ENCODE measurements around the gene ASPDH.
A peak's percentile ranks its signal among the peaks of the same experiment; 100 is the strongest.
"Not testable (repeated sequence)": the region's sequence is repeated elsewhere in the genome, so short reads cannot be mapped to it uniquely, and the experiment has no call there.

The ASPDH gene

DNA sequence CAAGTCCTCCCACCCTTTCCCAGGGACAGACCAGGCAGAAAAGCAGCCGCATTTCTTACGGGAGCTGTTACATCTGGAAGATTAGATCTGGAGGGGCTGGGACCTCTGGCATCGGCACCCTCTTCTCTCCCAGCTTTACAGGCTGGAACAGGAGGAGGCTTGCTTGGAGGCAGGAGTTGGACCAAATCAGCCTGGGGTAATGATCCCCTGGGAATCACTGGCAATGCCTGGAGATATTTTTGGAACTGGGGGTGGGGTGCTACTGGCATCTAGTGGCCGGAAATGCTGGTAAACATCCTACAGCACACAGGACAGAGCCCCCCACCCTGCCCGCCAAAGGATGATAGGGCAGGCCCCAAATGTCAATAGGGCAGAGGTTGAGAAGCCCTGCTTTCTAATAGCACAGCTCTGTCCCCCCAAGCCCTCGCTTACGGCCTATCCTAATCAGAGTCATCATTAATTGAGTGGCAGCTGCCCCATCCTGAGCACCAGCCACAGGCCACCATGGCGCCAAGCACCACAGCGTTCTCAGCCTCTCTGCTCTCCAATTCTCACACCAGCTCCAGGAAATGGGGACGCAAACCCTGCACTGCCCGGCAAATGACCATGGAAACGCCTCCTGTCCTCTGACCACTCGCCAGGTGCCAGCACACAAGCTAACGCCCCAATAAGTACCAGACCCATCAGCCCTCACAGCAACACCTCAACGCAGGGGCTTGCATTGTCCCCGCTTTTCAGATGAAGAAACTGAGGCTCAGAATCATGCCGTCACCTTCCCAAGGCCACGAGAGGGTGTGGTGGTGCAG, 33.9 kb upstream of the ASPDH start:
- DNase-seq: no peak

DNA sequence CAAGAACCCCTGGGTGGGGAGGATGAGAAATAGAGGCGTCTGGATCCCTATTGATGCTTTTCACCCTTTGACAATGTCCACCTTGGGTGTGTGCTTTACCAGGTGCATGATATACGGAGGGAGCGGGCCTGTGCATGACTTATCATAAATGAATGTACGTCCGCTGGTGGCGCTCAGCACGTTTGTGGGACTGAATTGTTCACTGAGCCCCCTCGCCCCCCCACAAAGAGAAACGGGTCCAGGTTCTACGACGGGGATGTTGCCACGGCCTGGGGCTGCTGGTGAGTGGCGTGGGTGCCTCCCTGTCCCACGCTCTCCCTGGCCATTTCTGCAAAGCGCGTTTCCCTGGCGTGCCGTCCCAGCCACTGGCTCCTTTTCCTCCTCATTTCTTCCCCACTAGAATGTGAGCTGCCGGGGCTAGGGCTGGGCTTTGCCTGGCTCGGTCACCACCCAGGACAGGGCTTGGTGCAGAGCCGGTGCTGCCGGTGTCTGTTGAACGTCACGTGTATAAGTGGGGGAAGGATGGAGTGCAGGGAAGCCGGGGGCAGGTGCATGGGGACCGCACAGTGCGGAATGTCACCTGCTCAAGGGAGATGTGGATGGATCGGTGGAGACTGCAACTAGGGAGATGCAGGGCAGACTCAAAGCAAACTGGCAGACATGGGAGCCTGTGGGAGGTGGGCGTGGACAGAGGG, 33.0 kb upstream of the ASPDH start:
- no peak for DNase-seq

DNA sequence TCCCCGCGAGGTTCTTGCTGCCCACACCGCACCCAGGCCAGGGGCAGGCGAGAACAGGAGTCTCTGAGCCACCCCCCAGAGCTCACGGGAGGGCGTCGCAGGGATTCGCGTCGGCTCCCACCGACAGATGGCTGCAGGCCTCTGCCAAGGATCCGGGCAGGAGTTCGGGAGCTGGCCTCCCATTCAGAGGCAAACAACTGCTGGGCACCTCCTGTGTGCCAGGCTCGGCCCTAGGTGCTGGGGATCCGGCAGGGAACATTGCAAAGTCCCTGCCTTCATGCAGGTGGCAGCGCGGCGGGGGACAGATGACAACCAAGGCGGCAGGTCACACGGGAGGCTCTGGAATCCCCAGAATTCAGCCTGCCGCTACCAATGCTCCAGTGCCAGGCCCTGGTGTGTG, 29.2 kb upstream of the ASPDH start:
- DNase-seq: no peak

DNA sequence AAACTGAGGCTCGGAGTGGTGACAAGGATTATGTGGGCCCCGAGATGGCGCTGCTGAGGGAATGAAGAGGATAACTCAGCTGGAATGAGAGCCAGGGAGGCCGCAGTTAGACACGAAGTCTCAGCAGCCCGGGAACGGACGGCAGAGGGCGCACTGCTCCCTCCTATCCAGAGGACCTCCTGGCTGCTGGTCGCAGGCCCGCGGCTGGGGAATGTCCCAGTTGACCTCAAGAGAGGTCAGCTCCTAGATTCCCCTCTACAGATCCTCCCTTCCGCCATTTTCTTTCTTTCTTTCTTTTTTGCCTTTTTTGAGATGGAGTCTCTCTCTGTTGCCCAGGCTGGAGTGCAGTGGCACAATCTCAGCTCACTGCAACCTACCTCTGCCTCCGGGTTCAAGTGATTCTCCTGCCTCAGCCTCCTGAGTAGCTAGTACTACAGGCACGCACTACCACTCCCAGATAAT, 24.1 kb upstream of the ASPDH start:
- DNase-seq: peak; percentile 55

DNA sequence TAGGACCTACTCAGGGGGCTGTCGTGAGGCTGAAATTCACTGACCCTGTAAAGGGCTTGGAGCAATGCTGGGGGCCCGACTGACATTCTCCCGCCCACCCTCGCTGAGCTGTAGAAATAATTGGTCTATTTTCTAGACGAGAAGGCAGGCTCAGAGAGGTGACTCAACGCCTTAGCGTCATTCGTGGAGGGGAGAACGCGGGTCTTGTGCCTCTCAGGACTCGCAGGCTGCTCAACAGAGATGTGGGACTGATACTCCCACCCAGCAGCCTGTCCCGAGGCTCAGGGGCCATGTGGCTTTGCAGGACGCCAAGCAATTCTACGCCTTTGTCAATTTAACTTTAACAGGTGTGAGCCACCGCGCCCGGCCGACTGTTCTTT, 23.6 kb upstream of the ASPDH start:
- DNase-seq: no peak

DNA sequence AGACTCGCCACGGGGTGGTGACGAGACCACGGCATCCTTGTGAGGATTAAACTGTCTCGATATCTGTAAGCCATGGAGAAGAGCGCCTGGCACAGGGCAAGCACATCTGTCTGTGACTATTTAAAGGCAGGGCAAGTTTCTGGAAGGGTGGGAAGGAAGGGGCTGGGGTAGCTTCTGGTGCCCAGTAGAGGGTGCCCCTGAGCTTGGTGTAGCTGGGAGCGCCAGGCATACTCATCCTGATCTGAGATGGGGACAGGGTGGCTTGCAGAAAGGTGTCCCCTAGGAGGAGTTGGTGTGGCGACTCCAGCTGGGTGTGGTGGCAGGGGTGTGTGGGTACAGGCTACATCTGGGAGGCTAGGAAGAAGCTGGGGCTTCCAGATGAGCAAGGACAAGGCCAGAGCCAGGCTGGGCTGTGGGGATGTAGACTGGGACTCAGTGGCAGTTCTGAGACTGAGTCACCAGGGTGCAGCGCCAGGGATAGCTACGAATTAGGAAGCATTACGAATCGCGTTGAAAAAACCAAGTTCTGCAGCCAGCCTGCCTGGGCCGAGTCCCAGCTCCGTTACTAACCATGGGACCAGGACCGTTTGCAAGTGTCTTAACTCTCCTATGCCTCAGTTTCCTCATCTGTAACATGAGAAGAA, 23.1 kb upstream of the ASPDH start:
- DNase-seq: no peak

DNA sequence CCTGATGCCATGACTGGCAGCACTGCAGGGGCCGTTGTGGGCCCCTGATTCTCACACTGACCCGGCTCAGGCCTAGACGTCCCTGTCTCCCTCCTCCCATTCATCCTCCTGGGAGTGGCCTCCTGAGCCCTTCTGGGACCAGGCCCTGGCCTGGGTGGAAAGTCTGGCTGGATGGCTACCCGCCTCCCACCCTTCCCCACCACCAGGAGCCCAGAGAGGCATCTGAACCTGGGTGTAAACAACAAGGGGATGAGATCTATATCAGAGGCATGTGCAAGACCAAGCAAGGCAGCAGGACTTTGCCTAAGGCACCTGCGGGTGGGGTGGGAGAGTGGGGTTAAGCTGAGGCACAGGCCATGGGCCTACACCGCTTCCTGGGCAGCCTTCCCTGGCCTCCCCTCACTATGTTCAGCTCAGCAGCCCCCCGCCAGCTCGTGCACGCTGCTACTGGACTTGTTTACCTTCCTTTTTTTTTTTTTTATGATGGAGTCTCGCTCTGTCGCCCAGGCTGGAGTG, 22.0 kb upstream of the ASPDH start:
- DNase-seq: no peak

DNA sequence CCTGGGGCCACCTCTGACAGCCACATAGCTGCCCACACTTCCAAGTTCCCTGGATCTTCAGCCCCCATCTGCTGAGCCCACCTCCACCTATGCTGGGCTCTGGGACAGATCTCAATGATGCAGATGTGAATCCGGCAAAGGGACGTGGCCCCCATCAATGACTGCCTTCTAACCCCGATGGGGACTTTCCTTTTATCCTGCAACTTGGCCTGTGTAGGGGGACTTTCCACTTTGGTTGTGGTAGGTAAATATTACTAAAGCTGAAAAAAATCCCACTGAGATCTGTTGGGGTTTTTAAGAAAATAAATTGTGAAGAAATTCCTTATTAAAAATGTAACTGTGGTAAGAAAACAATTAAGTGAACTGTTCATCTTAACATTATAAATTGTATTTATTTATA, 20.8 kb upstream of the ASPDH start:
- DNase-seq: no peak

DNA sequence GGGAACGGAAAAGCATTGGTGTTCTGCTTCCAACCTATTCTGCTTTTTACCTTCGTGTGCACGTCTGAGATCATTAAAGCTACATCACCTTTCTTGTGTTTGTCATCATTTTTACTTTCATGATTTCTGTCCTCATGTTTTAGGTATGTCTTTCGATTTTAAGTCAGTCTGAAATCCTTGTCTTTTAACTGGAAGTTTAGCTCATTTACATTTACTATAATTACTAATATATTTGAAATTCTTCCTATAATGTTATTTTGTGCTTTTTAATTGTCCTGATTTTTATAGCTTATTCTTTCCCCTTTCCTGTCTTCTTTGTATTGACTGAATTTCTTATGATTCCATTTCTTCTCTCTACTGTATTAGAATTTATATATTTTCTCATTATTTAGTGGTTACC, 19.2 kb upstream of the ASPDH start:
- DNase-seq: no peak

DNA sequence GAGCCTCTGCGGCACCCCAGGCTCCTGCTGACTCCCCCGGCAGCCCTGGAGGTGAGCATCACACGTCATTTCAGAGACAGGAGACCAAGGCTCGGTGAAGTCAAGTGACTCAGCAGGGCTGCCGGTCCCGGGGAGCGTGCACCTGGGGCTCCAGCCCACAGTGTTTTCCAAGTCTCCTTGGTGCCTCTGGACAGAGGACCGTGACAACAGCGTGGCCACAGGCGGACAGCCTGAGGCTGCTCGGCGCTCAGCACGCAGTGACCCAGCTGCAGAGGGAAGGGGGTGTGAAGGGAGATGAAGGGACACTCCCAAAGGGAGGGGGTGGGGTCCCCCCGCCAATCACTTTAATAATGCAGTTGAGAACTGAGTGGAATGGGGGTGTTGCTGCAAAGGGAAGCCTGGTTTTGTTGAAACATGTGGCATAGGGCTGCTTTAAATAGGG, 17.5 kb upstream of the ASPDH start:
- no peak for DNase-seq

DNA sequence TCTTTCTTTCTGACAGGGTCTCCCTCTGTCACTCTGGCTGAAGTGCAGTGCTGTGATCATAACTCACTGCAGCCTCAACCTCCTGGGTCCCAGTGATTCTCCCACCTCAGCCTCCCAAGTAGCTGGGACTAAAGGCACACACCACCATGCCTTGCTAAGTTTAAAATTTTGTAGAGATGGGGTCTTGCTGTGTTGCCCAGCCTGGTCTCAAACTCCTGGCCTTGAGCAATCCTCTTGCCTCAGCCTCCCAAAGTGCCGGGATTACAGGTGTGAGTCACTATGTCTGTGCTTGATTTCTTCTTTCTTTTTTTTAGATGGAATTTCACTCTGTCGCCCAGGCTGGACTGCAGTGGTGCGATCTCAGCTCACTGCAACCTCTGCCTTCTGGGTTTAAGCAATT, 14.3 kb upstream of the ASPDH start:
- not testable (repeated sequence) for DNase-seq

DNA sequence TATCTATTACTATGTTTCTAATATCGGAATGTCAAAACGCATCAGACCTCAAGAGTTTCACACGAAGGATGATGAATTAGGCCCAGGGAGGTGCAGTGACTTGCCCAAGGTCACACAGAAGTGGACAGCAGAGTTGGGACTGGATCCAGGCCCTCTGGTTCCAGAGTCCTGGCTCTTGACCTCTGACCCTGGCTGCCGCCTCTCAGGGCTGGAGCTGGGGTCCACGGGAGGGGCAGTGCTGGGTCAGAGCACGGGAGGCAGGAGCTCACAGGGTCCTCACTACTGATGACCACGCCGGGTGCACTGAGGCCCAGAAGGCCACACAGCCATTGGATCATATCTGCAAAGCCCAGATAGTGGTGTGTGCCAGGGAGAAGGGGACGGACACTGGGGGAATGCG, 9.2 kb upstream of the ASPDH start:
- no peak for DNase-seq

DNA sequence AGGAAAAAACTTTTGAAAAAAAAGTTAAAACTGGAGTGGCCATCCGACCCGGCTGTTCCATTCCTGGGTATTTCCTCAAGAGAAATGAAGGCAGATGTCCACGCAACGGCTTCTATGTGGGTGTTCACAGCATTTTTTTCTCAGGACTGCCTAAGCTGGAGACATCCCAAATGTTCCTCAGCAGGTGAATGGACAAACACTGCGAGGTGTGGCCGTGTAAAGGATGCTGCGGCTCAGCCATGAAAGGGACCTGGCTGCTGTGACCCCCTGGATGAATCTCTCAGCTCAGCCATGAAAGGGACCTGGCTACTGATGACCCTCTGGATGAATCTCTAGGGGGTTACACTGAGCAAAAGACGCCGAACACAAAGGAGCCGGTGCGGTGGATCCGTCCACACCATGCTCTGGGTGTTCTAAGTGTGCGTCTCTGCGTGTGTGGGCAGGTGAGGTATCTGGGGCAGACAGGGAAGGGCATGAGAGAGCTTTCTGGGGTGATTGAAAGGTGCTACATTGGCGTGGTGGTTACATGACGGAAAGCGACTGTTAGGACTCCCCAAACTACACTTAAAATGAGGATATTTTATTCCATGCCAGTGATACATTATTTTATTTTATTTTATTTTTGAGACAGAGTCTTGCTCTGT, 7.2 kb upstream of the ASPDH start:
- DNase-seq: no peak

DNA sequence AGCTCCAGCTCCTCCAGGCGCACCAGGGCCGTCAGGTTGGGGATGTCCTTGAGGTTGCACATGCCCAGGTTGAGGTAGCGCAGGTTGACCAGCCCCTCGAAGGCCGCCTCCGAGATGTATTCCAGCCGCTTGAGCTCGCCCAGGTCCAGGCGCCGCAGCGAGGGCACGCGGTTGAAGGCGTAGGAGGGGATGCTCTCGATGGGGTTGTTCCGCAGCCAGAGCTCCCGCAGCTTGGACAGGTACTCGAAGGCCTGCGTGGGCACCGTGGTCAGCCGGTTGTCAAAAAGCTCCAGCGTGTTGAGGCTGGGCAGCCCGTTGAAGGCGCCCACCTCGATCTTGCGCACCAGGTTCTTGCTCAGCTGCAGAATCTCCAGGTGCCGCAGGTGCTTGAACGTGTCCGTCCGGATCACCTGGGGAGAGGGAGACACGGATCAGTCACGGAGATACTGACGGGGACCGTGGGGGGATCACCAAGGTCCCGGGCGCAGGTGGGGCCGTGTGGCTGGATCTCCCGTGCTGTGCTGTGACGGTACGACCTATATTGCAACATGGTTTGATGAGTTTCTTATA, 5.4 kb upstream of the ASPDH start:
- no peak for DNase-seq

DNA sequence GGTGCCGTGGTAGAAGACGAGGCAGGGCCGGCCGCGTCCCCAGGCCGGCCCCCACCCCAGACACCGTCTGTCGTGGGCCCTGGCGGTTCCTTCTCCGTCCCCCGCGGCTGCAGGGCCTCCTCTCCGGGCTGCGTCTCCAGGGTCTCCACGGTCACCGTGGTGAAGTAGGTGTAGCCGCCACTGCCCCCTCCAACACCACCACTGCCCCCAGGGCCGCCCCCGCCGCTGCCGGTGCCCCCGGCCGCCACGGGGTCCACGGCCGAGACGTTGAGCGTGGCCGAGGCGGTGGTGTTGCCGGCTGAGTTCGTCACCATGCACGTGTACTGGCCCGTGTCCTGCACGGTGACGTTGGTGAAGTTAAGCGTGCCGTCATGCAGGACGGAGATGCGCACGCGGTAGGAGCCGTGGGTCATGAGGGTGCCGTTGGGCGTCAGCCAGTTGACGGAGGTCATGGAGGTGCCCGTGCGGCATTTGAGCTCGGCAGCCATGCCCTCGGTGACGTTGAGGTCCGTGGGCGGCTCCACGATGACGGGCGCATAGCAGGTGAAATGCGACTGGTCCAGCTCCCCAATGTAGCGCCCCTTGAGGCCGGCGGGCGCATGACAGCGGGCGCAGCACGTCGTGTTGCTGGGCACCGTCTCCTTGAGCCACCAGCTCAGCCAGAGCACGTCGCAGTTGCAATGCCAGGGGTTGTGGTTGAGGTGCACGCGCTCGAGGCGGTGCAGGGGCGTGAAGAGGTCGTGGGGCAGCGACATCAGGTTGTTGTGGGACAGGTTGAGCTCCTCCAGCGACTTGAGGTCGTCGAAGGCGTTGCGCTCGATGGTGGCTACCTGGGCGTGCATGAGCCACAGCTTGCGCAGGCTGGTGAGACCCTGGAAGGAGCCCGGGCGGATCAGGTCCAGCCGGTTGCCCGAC, 4.6 kb upstream of the ASPDH start:
- no peak for DNase-seq

DNA sequence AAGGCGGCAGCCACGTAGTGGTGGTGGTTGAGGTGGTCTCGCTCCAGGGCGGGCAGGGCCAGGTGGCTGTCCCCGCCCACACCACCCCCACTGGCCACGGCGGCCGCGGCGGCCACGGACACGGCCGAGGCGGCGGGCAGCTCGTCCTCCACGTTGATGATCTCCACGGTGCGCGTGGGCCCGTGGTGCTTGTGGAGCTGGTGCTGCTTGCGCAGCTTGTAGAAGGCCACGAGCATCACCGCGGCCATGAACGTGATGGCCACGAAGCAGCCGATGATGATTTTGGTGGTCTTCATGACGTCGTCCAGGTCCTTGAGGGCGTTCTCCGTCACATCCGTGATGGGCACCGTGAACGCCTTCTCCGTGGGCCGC, 4.0 kb upstream of the ASPDH start:
- no peak for DNase-seq

DNA sequence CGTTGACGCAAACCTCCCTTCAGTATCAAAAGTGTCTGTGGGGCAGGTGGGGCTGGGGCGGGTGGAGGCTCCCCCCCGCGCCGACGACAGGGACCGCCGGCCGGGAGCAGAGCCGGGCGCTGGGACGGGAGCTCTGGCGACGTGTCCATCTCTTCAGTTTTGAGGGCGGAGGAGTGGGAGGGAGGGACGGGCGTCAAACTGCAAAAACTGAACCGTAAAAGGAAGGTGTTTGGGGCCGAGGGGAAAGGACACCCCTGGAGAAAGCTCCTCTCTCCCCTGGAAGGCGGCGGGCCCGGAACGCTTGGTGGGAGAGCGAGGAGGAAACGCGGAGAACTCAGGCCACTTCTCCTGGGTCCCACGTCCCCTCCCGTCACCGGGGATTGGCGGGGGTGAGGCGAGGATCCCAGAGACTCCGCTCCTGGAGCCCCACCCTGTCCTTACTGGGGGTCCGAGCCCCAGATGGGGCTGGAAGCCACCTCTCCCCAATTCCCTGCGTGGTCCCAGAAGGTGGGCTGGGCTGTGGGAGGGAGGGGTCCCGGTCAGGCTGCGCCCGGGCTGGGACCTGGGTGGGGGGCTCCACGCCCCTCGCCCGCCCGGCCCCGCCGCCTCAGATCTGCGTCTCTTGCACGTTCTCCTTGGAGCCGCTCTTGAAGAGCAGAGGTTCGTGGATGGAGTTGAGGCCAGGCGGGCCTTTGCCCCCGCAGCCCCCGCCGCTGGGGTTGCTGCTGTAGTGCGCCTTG, 3.4 kb upstream of the ASPDH start:
- DNase-seq: no peak

DNA sequence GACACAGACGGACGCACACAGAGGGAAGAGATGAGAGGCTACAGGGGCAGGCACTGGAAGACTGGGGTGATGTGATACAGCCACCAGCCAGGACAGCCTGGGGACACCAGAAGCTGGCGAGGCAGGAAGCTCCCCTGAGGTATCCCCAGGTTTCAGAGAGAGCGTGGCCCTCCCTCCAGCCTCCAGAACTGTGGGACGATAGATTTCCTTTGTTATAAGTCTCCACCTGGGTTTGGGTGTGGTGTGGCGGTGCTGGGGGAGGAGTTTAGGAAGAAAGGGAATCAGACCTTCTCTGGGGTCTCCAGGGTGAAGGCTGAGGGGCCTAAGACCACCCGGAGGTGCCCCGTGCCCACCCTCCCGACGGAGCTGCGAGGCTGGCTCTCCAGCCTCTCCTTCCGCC, 2.7 kb upstream of the ASPDH start:
- no peak for DNase-seq

DNA sequence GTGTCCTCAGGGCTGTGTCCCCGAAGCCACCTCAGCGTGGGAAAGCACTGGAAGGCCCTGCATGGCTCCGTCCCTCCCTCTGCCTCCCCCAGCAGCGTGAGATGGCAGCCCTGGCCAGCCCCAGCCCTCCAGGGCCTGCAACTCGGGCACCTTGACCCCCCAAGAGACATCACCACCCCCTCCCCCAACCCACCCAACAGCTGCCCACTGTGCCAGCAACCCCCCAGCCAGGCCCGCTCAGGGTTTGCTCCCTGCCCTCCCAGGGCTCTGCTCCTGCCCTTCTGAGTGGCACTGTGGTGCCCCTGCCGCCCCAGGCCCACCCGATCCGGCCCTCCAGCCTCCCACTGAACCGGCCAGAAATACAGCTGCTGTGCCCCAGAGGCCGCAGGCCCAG, 1.5 kb upstream of the ASPDH start:
- no peak for DNase-seq

DNA sequence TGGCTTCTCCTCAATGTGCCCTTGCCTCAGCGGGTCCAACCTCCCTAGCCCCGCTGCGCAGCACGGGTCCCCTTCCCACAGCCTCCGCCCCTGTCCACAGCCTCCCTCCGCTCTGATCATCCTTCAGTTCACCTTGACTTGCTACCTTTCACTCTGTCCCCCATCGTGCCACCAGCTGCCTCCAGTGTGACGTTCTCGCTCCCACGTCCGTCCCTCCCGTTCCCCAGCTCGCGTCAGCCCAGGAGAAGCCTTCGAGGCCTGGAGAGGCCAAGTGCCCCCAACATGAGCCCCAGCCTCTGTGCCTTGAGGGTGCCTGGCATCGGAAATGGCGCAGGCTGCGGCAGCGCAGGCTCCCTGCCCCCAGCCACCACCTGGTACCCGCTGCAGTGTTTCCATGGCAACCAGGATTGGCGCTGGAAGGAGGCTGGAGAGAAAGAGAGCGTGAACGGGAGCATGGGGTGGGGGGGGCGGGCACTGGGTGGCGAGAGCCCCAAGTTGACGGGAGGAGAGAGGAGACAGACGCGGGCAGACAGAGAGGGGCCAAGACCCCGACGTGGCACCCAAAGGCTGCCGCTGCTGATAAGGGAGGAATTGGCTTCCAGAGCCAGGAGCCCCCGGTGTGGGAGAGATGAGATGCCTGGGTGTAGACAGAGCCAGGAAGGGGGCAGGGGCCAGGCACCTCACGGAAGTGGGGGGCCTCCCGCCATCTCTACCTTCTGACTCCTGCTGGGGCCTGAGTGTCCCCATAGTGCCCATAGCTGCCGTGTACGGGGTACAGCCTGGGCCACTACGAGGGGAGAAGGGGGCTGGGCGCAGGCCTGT, 844 bp upstream of the ASPDH start:
- DNase-seq: peak; percentile 88

All from NCI-H1105 (cell line).